ENCODE results near the gene VAV2. TPM values are rescaled to one million over a fixed set of nuclear protein-coding genes. Genes with fewer than 3 reads are reported as not detected.

The VAV2 gene
- total RNA-seq, 1 donor from 2014 or later: 12.7 TPM

DNA sequence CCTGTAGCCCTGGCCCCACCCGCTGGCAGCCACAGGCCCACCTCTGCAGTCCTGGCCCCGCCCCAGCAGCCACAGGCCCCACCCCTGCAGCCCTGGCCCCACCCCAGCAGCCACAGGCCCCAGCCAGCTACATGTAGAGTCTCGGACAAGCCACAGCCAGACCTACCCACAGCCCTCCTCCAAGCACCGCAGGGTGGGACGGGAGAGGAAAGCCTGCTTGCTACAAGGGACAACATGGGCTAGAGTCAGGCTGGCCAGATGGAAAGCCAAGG is 204.4 kb downstream of the VAV2 start:
- intact Hi-C loops (cut with DNase I): no loop called here
- Histone ChIP-seq H3K27ac (no peak overlapping the region), H3K9me3 (no peaks in the 10 kb centered on the region), H3K4me3 (no peak overlapping the region), H3K36me3 (peaks cover 10 to 11% of the 10 kb centered on the region in 2 donors), H3K4me1 (no peaks in the 10 kb centered on the region), H3K27me3 (no peaks in the 10 kb centered on the region)
- no peak for DNase-seq (ENCODE audit: low spot score in 2 of 2)
- TF ChIP-seq, protein P1, sequence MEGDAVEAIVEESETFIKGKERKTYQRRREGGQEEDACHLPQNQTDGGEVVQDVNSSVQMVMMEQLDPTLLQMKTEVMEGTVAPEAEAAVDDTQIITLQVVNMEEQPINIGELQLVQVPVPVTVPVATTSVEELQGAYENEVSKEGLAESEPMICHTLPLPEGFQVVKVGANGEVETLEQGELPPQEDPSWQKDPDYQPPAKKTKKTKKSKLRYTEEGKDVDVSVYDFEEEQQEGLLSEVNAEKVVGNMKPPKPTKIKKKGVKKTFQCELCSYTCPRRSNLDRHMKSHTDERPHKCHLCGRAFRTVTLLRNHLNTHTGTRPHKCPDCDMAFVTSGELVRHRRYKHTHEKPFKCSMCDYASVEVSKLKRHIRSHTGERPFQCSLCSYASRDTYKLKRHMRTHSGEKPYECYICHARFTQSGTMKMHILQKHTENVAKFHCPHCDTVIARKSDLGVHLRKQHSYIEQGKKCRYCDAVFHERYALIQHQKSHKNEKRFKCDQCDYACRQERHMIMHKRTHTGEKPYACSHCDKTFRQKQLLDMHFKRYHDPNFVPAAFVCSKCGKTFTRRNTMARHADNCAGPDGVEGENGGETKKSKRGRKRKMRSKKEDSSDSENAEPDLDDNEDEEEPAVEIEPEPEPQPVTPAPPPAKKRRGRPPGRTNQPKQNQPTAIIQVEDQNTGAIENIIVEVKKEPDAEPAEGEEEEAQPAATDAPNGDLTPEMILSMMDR (IDR thresholded peaks at IDR 0.05): no peak

DNA sequence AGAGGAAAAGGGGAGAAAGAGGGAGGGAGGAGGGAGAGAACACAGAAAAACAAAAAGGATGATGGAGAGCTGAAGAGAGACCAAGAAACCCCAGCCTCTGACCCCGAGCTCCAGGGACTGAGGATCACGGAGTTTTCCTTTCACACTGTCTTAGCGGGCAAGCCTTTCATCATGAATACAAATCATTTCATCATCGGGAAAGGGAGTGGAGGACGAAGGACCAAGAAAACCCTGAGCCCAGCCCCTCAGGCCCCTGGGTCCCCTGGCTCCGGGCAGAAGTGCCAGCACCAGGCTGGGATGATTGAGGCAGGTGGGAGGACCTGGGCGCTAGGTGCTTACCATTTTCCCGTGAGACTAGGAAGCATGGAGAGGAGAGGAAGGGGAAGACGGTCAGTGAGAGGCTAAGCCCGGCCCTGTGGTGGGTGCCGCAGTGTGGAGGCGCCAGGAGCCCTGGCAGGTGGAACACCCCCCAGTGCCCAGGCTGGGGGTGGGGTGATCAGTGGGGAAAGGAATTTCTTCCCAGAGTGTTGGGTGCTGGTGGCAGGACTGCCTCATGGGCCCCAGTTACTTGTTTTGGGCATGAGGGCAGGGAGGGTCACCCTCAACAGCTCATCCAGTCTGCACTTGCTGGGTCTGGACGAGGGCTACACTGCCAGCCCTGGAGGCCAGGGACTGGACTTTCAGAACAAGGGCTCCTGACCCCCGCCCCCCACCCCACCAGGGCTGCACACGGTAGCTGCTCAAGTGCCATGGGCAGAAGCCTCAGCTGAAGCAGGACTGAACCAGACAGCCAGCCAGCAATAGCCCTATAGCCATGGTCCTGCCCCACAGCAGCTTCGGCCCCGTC is 205.0 kb downstream of the VAV2 start:
- intact Hi-C loops (cut with DNase I): no loop called here

DNA sequence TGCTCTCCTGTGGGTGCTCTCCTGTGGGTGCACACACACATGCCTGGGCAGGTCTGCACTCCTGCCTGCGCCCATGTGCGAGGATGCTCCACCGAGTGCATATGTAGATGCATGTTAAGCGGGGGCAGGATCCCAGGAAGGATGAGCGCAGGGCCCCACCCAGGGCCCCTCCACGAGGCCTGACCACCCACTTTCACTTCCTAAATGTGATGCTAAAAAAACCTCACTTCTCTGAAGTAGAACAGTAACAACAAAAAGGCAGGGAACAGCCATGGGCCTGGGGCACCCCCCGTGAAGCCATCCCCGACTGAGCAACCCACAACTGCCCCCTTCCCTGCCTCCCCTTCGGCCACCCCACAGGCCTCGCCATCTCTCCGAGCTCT is 205.8 kb downstream of the VAV2 start:
- TF ChIP-seq, protein P1 (IDR thresholded peaks at IDR 0.05): no peak
- H3K27me3 ChIP-seq: no peaks in the 10 kb centered on the region
- no peaks in the 10 kb centered on the region for H3K4me1 ChIP-seq
- no peak overlapping the region for H3K4me3 ChIP-seq
- H3K27ac ChIP-seq: no peak overlapping the region
- no peaks in the 10 kb centered on the region for H3K9me3 ChIP-seq
- intact Hi-C loops (cut with DNase I): no loop called here
- H3K36me3 ChIP-seq: peaks cover 7 to 11% of the 10 kb centered on the region in 2 donors
- DNase-seq (ENCODE audit: low spot score in 2 of 2): no peak

More for the DNA sequence above, 205.0 kb downstream of the VAV2 start:
- TF ChIP-seq, protein P1 (IDR thresholded peaks at IDR 0.05): no peak
- Histone ChIP-seq H3K9me3 (no peaks in the 10 kb centered on the region), H3K27me3 (no peaks in the 10 kb centered on the region), H3K27ac (no peak overlapping the region), H3K36me3 (peaks cover 10 to 11% of the 10 kb centered on the region in 2 donors), H3K4me3 (no peak overlapping the region), H3K4me1 (no peaks in the 10 kb centered on the region)
- DNase-seq (ENCODE audit: low spot score in 2 of 2): no peak

DNA sequence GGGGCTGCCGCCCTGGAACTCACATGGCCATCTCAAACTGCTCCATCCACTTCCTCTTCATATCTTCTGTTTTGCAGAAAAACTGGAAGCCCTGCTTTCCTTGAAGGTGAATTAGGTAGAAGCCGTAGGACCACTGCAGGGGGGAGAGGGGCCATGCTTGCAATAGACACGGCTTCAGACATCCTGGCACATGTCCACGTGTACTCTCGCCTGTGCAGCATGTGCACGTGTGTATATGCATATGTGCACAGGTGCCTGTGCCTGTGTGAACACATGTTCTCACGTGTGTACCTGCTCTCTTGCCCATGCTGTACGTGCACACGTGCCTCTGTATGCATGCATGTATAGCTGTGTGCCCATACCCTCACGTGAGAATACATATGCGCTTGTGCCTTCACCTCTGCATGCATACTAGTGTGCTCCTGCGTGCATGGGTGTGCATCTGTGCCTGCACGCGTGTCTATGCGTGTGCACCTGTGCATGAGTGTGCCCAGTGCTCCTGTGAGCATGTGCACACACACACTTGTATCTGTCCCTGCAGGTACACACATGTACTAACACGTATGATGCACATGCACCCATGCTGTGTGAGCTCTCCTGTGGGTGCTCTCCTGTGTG is 206.3 kb downstream of the VAV2 start:
- DNase-seq (ENCODE audit: low spot score in 2 of 2): no peak
- Histone ChIP-seq H3K27ac (no peak overlapping the region), H3K27me3 (no peaks in the 10 kb centered on the region), H3K4me1 (no peaks in the 10 kb centered on the region), H3K4me3 (no peak overlapping the region), H3K9me3 (no peaks in the 10 kb centered on the region), H3K36me3 (peaks cover 4 to 6% of the 10 kb centered on the region in 2 donors)
- TF ChIP-seq, protein P1 (IDR thresholded peaks at IDR 0.05): no peak
- intact Hi-C loops (cut with DNase I): no loop called here

DNA sequence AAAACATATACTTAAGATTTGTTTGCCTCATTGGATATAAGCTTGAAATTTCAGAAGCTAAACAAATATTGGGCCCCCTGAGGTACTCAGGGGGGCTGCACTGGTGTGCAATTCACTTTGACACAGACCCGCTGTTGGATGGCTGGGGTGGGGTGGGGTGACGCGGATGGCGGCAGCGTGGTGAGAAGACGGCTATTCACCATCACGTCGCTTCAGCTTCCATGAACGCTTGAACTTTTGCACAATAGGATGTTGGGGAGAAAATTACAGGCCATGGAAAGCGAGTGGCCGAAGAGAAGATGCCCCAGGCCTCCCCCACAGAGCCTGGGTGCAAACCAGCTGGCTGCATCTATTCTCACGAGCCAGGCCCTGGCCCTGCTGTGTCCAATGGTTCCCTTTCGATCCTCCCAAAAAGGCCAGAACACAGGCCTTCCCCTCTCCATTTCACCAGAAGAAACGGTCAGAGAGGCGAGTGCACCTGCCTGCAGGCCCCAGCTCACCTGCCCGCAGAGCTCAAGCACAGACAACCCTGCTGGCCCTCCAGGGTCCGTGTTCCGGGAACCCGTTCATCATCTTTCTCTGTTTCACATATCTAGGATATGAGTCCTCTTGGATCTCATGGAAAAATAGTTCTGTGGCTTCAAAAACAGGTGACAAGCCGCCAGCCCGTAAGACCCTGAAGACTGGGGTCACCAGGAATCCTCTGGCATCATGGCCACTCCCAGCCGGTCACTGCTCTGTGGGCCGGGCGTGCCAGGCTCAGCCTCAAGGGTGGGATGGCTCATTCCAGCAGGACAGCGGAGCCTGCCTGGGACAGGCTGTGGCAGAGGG is 207.2 kb downstream of the VAV2 start:
- Histone ChIP-seq H3K4me1 (no peaks in the 10 kb centered on the region), H3K27ac (no peak overlapping the region), H3K27me3 (no peaks in the 10 kb centered on the region), H3K9me3 (no peaks in the 10 kb centered on the region), H3K36me3 (peaks cover 0 to 6% of the 10 kb centered on the region in 2 donors), H3K4me3 (no peak overlapping the region)
- intact Hi-C loops (cut with DNase I): no loop called here
- DNase-seq (ENCODE audit: low spot score in 2 of 2): no peak
- TF ChIP-seq, protein P1 (IDR thresholded peaks at IDR 0.05): no peak
